Limb (tissue), 2 donors: ENCODE measurements around the gene SLC22A23.

Experiments used
- DNase-seq, 2 donors: peaks; one replicate each; pipeline ENCODE4 v3.0.0-alpha.2; 2016; ENCODE audit errors: extremely low spot score in 2 of 2

SLC22A23 gene

GRCh38 chr6:3355011-3355357 lies 101.9 kb downstream of the SLC22A23 start:
- no peak for DNase-seq

GRCh38 chr6:3353939-3354338 lies 102.9 kb downstream of the SLC22A23 start:
- DNase-seq, result no peak

DNA sequence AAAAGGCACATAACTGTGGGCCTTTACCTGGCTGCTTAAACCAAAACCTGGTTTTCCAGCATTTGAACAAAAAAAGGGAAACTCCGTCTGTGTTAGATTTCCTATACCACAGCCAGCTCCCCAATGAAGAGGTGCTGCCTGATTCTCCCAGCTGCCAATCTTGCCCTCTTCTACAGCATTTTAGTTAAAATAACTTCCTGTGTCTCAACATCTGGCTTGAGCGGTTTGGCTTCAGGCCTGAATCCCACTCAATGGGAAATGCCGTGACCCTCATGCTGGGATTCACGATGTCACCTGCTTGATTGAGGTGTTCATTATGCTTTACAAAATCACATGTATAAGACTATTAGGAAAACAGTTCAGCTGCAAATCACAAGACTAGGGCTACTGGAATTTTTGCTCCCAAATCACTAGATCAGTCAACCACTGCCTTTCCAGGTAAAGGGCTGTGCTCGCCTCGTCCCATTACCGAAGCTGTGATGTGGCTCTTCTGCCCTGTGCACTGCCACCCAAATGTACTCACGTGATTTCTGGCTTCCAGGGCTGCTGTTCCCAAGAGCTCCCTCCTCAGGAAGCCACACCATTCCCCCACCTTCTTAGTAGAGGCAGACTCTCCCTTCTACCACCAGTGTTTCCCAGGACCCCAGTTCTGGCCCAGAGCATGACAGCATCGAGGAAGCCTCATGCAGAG lies 103.5 kb downstream of the SLC22A23 start:
- no peak for DNase-seq

- no peak for DNase-seq
Measured at GRCh38 chr6:3352678-3353077, 104.2 kb downstream of the SLC22A23 start.

DNA sequence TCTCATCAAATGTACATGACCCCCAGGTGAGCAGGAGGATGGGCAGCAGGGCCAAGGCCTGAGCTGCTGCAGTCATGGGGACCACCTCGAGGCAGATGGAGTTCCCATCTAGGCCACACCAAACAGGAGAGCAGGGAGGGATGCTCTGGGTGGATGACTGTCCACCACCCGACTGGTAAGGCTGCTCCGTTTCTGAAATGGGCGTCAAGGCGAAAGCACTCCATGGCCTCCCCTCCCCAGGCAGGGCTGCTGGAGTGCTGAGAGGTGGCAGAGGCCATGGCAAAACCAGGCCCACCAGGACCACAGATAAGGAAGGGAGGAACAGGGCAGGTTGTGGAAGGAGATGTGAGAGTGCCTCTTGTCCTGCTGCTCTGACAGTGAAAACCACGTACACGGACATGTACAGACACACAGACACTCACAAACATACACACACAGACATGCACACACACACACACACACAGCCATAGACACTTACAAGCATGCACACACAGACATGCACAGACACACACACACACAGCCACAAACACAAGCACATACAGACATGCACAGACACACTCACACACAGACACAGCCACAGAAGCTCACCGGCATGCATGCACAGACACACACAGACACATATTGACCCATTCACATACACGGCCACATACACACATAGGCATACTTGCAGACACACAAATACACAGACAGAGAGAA lies 104.9 kb downstream of the SLC22A23 start:
- no peak for DNase-seq

- DNase-seq, result no peak
Measured at GRCh38 chr6:3351105-3351676, 105.7 kb downstream of the SLC22A23 start.

DNA sequence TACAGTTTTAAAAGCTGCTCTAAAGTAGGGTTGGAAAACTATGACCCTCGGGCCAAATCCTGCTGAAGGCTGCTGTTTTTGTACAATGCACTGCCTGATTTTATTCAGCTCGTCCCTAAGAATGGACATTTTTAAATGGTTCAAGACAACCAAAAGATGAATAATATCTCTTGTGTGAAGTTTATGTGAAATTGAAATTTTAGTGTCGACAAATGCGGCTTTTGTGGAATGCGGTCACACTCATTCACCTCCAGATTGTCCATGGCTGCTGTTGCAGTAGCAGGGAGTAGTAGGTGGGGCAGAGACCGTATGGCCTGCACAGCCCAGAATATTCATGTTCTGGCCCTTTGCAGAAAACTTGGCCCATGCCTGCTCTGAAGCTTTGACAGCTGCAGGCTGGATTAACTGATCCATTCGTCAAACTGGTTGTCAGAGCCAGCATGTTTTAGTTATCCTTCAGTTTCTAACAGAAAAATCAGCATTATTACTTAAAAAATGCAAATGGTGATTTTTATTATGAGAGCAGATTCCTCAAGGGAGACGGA lies 106.5 kb downstream of the SLC22A23 start:
- DNase-seq, result no peak

- no peak for DNase-seq
Measured at GRCh38 chr6:3349388-3350251, 107.2 kb downstream of the SLC22A23 start.

DNA sequence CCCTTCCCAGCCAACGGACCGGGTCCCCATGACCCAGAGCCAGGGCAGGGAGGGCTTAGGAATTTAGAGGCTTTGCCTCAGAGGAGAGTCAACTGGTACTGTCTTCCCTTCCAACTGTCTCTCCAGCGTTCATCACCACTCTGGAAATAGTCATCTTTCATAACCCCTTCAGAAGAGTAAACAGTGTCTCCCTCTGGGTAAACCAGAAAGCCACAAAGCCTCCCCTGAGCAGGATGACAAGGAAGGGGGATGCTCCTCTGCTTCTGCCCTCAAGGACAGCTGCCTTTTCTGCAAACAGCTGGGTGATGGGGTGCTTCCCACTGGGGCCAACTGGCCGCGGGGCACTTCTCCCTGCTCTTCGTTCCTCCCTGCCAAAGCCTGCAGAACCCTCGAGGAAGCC lies 108.0 kb downstream of the SLC22A23 start:
- no peak for DNase-seq

GRCh38 chr6:3347826-3348225 lies 109.0 kb downstream of the SLC22A23 start:
- no peak for DNase-seq

DNA sequence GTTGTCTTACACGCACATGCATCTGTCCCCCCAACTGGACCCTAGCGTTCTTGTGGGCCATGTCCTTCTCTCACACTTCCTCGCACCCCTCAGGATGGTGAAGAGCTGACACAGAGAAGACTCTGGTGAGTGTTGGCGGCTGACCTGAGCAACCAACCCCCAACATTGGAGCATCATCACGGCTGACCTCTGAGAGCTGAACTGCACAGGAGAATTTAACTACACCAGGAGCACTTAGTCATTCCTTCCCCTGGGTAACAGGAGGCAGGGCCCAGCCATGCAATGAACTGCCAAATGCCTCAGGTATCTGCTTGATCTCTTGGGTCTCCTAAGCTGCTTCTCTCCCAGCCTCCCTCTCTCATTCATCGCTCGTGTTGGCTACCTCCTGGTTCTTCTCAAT lies 109.6 kb downstream of the SLC22A23 start:
- no peak for DNase-seq

DNA sequence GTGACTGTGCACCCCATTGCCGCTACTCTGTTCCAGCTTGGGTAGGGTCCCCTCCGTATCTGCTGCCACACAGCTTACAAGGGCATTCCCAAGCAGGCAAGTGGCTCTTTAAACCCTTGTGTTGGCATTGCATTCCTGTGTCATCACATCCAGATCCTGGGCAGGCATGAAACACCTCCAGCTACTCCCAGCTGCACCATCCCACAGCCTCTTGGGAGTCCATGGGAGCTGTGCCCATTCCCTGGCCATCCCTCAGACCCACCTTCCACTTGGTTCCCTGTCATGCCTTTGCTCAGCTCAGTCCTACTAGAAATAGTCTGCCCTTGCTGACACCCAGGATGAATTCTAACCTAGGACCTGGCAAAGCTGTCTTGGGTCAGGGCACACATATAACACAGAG lies 110.4 kb downstream of the SLC22A23 start:
- DNase-seq, result no peak

- no peak for DNase-seq
Measured at GRCh38 chr6:3345836-3346235, 111.0 kb downstream of the SLC22A23 start.

DNA sequence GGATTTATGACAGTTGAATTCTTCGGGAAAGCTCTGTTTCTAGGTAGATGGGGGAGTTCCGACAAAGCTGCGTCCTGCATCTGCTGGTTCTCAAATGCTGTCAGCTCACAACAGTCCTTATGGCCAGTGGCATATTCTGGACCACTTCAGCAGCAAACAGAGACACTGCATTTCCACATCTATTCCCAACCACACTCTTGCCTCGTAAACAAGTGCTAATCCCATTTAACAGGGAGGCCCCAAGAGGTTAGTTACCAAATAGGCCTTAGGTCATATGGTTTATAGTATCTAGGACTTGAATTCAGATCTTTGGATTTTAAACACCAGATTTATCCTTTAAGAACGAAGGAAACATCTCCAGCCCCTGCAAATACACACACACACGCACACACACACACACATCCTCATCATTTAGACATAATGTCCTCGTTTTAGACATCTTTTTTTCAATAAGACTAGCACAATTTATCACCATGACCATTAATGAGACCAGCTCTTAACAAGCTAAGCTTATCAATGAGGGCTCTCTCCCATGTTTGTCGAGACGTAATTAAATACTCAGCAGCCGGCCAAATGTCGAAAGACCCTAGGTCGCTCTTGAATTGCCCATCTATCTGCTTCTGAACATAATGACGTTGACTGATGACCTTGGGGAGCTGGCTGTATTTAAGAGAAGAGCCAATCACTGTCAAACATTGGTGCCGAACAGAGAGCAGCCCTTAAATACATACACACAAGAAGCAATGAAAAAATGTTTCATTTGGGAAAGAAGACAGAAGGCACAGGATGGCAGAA lies 113.6 kb downstream of the SLC22A23 start:
- DNase-seq, result no peak

DNA sequence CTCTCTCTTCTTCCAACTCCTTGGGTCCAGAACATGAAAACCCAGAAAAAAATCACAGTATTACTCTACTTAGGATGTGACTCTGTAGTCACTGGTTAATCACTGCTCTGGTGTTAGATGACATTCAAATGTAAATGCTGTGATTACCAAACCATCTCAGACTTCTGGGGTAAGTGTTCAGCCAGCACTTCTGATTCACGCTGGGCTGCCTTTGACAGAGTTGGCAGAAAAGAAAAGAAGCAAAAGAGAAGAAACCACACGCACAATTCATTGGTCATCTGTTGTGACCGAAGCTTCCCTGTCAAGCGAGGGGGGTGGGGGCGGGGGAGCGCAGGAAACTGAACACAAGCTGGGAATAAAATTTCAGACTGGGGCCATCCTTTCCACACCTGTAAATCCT lies 115.4 kb downstream of the SLC22A23 start:
- no peak for DNase-seq

- DNase-seq, result no peak
Measured at GRCh38 chr6:3340894-3341293, 116.0 kb downstream of the SLC22A23 start.

- DNase-seq, result no peak
Measured at GRCh38 chr6:3340358-3340802, 116.5 kb downstream of the SLC22A23 start.

- no peak for DNase-seq
Measured at GRCh38 chr6:3339811-3340210, 117.0 kb downstream of the SLC22A23 start.

GRCh38 chr6:3337521-3338350 lies 119.1 kb downstream of the SLC22A23 start:
- DNase-seq, result no peak
